NCI-H1417 (cell line): ENCODE results near the gene CDH26.

Experiments used
- DNase-seq, 3 experiments: peaks; one replicate each; lab custom pipeline; 2025; lab: John Stamatoyannopoulos, UW

CDH26 gene

GRCh38 chr20:60046860-60047259, 88.6 kb downstream of the CDH26 start:
- no peak for DNase-seq

DNA sequence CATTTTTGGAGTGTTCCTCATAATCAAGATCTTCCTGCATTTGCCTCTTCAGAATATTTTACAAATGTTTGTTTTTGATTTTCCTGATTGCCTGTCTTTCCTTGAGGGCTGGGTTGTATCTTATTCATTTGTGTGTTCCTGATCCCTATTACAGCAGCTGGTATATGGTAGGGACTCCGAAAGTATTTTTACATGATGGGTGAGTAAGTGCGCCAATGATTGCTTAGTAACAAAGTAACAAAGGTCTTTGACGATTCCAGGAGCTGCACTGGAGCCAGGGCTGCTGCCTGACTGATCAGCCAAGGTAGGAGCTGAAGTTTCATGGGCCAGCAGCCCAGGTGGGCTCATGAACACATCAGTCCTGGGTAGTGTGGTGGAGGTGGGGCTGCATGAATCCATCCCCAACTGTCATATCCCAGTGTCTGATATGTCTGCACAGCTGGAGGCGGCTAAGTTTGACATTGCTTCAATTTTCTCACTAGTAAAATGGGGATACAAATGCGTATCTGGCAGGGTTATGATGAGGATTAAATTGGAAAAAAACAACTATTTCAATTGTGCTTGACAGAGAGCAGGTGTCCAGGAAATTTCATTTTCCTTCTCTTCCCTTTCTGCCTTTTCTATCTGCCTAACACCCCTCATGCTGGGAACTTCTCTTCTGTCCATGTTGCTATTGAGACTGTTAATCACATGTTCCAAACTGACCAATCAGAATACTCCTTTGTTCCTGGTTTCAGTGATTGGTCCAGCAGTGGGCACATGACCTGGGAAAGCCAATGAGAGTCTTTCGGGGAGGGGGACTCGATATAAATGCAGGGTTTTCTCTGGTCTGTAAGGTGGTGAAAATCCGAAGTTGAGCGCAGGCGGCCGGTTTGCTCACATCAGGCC, 90.7 kb downstream of the CDH26 start:
- DNase-seq: peak in 1 of 3 experiments; percentile 52

DNA sequence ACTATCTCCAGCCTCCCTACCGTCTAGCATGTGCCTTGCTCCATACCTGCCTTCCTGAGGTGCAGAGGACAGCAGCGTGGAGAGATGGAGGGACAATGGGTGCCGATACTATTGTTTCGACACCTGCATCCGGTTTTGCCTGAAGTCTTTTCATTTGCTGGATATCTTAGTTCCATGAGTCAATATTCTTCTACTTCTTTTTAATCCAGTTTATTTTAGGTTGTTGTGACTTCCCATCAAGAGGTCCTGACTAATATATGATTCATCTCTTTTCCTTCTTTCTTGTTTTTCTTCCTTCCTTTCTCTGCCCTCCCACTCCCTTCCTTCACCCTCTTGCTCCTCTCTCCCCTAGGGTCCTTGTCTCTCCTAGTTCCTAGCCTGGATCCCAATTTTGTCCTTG, 91.4 kb downstream of the CDH26 start:
- peak in 1 of 3 experiments; percentile 57 for DNase-seq

DNA sequence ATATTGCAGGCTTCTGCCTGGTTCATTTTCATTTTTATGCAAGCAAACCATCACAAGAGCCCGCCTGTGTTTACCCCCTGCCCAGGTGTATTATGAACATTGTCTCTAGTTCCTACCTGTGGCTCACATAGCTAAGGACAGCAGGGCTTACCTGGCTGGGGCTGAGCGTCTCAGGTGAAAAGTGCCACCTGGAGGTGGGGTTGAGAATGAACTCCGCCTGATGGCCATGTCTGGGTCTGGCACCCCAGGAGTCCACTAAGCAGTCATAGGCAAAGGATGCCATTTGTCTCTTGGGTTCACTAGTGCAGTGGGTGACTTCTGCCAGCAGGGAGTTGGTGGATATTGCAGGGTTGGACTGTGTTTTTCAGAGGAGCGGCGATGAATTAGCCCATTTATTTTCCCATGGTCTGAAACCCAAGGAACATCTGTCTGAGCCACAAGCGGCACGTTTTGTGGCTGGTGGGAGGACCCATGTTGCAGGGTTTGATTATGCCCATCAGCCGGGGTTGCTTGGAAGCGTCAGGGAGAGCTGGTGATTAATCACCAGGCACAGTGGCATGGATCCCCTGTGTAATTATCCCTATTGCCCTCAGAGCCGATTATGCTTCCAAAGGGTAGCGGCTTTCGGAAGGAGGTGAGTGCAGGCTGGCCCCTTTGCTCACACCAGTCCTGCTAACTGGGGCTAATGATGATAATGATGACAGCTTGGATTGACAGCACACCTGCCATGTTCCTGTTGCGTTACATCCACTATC, 92.1 kb downstream of the CDH26 start:
- DNase-seq: peak; percentile 55 to 99 (median 96)

GRCh38 chr20:60051911-60052310, 93.7 kb downstream of the CDH26 start:
- peak in 1 of 3 experiments; percentile 38 for DNase-seq

DNA sequence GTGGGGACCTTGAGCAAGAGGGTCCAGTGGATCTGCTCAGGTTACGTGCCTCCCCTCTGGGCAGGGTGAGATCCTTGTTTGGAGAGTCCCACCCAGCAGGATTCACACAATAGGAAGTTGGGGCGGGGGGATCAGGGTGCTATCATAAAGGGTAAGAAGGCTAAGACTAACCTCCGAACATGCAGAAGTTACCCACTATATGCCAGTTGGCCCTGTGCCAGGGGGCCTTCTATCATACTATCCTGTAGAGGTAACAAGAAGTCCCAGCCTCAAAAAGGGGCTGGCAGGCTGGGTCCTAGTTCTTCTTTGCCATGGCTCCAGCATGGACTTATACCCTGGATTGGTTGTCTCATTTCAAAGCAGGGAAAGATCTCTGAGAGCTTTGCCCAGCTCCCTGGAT, 94.1 kb downstream of the CDH26 start:
- peak in 2 of 3 experiments; percentile 16 to 44 for DNase-seq

GRCh38 chr20:60053125-60053817, 95.0 kb downstream of the CDH26 start:
- DNase-seq: peak in 2 of 3 experiments; percentile 89 to 96

- DNase-seq: no peak
These were observed 95.6 kb downstream of the CDH26 start for GRCh38 chr20:60053818-60054190.

GRCh38 chr20:60054716-60055634, 96.8 kb downstream of the CDH26 start:
- DNase-seq: no peak

DNA sequence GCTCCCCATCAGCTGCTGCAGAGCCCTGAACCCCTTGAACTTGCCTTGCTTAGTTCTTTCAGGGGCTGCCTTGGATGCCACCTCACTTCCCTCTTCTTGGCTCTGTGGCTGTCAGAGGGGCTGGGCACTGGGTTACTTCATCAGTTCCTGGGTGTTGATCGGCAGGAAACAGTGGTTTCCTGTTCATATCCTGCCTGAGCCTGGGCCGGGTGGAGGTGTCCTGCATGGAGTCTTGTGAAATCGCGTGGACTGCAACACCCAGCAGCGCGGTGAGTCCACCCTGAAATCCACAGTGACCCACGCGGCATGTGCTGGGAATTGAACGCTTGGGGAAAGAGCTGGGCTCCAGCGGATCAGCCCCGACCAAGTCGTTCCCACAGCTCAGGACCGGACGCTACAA, 97.5 kb downstream of the CDH26 start:
- peak in 1 of 3 experiments; percentile 18 for DNase-seq

DNA sequence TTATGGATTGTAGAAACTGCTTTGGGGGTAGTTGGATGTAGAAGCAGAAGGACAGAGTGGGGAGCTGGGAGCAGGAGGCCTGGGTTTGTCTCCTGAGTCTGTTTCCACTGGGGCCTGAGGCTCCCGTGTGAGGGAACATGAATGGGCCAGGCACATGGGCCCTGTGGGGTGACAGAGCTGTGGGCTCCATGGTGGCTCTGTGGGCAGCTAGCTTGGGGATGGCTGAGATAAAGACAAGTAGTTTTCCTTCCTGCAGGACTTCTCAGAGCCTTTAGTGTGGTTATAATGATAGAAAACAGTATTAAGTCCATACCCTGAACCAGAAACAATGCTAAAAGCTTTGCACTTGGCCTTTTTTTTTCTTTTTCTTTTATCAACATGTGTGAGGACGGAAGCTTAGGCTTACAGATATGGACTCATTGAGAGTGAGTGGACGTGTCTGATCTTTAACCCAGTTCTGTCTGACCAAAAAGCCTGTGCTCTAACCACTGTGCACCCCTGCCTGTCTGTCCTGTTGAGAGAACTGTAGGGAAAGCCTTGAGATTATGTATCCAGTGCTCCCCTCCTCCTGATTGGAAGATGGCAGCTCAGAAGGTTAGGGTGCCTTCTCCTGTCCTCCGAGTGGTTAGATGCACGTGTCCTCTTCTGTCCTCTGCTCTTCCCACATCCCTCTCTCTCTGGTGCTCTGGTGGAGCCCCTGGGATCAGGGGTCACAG, 98.3 kb downstream of the CDH26 start:
- DNase-seq: no peak

DNA sequence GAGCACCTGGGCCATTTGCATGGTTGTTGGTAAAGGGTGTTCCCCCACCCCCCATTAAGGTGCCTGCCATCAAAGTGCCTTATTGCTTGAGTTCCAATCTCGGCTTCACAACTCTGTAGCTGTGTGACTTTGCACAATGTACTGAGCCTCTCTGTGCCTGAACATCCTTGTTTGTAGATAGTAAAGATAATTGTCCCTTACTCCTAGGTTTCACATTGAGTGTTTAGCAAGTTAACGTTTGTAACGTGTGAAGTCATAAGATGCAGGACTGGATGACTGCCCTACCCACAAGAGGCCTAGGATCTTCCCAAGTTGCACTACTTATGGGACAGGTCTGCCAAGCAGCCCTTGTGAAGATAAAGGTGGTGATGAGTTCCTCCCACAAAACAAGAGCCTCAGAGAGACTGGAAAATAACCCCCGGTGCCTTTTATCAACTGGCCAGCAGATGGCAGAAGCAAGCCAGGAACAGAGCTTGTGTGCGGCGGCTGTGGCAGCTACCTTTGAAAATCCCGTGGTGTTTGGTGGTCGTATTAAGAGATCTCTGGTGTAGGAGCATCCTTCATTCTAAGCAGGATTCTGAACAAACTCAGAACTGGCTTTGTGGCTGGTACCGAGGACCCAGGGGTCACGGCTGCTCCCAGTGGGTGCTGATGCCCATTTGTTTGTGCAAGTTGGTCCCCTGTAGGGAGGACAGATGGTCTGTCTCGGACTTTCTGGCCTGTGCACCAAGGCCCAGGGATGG, 99.1 kb downstream of the CDH26 start:
- DNase-seq: peak; percentile 86 to 96 (median 92)

DNA sequence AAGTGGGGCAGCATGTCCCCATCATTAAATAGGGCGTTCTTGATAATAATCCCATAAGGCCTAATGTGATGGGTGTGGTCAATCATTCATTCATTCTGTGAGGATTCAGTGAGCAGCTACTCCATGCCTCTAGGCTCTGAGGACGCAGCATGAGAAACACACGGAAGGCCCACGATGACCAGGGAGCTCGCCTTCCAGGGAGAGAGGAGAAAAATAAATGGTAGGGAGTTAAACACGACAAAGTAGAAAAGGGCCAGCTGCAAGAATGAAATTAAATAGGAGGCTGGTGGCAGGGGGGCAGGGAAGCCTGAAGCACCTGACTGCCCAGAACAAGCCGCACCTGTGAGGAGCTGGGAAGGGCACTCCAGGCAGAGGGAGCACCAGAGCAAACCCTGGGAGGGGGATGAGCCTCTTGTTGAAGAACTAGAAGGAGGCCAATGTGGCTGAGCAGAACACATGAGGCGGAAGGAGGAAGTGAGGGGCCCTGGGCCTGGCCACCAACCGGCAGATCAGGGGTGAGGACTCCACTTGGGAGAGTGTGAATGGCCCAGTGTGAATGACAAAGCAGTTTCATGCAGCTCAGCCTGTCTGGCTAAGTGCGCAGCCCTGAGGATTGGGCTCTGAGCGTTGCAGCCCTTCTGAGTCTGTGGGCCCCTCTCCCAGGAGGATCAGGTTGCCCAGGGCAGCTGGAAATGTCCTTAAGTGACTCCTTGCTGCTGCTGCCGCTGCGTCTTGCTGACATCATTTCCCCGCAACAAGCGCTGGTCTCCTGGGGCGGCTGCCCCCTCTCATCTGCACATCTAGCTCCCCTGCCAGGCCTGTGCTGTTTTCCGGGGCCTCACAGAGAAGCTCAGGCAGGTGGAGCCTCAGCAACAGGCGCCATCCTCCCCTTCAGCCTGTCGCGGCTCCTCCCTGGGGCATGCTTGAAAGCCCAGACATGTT, 99.9 kb downstream of the CDH26 start:
- peak; percentile 92 to 98 (median 98) for DNase-seq

DNA sequence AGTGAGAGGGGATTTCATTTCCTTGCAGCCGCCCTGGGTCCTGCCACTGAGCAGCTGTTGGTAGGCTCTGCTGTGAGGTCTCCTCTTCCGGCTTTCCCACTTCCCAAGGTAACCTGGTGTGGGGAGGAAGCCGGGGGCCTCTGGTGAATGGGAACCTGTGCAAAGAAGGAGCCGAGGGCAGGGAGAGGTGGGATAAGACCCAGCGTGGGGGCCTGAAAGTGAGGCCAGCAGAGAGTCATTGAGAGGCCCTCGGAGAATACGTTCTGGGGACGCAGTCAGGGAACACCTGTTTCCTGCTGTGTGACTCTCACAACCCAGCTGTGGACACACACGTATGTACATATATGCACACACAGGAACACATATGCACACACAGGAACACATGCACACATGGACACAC, 100.7 kb downstream of the CDH26 start:
- no peak for DNase-seq

DNA sequence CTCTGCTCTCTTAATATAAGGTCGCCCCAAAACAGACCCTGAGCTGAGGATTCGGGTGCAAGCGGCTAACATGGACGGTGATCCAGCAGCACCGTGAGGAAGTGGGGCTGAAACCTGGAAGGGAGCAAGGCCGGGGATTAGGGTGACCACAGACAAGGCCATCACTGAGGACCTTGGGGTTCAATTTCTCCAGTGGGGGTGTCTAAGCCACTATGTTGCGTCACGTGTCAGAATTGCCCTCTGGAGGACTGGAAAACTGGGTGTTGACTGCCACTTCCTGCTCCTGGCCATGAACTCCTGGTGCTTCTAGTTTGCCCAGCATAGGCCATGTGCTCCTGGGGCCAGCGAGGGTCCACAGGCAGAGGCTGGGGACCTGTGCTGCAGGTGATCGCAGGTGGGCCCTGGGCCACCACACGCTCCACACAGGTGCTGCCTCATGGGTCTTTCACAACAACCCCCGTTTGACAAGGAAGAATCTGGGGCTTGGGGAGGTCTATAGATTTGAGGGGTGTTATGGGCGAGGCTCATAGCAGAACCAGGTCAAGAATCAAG, 101.9 kb downstream of the CDH26 start:
- DNase-seq: no peak

GRCh38 chr20:60060593-60060992, 102.4 kb downstream of the CDH26 start:
- DNase-seq: peak in 2 of 3 experiments; percentile 12 to 66

- DNase-seq: peak in 2 of 3 experiments; percentile 15 to 67
These were observed 104.3 kb downstream of the CDH26 start for GRCh38 chr20:60062431-60063047.

GRCh38 chr20:60063048-60063451, 104.8 kb downstream of the CDH26 start:
- no peak for DNase-seq
